ENCODE results near the gene LETMD1.
"Not testable (repeated sequence)": the region's sequence is repeated elsewhere in the genome, so short reads cannot be mapped to it uniquely, and the experiment has no call there.

The LETMD1 gene, protein sequence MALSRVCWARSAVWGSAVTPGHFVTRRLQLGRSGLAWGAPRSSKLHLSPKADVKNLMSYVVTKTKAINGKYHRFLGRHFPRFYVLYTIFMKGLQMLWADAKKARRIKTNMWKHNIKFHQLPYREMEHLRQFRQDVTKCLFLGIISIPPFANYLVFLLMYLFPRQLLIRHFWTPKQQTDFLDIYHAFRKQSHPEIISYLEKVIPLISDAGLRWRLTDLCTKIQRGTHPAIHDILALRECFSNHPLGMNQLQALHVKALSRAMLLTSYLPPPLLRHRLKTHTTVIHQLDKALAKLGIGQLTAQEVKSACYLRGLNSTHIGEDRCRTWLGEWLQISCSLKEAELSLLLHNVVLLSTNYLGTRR

DNA sequence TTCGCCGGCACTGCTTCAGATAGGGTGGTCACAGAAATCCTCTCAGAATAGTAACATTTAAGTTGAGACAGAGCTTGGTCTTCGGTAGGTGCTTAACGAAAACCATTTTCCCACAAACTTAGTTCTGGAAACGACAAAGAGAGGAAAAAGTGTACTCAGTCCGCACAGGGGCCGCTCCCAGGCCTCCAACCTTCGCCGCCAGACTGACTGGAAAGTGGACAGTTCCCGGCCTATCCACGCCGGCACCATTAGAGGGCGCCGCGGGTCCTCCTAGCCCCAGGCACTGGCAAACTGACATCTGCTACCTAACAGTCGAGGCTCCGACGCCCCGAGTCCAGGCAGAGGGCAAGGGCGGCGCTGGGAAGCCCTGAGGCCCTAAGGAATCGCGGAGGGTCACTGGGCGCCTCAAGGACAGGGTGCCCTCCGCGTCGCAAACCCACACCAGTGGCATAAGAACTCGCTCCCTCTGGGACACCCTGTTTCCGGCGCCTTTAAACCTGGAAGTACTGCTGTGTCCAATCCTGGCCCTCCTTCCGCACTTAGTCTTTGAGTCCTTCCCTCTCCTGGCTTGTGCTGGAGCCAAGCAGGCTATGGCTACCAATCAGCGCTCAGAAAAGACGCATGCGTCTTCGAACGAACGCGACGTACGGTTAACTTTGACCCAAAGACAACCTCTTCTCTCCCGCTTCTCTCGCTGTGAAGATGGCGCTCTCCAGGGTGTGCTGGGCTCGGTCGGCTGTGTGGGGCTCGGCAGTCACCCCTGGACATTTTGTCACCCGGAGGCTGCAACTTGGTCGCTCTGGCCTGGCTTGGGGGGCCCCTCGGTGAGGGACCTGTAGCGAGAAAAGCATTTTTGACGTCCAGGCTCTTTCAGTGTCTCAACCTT is at the start of gene LETMD1:
Gene LETMD1 (plus strand): TSS at position 673 of the 886 bp plus-strand sequence. CDS start 30 bp downstream, at position 703.
- DNase-seq, result peak; percentile 90

DNA sequence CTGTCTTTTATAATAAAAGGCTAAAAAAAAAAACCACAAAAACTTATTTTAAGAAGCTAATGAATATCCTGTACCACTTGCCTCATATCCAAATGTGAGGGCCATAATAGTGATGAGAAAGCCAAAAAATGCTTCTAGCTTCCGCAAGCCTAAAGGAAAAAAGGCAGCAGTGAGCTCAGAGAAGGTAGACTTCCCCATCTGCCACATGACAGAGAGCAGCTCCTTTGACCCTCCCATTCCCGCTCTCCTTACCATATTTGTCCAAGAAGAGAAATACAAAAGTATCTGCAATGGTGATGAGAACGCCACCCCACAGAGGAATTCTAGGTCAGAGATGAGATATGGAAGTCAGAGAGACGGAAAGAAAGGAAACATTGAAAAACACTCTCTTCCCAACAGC is 49.0 kb upstream of the LETMD1 start:
- DNase-seq, result no peak

GRCh38 chr12:51000245-51000644 is 47.9 kb upstream of the LETMD1 start:
- DNase-seq, result no peak

GRCh38 chr12:51001799-51002198 is 46.3 kb upstream of the LETMD1 start:
- no peak for DNase-seq

- no peak for DNase-seq
These were observed 43.6 kb upstream of the LETMD1 start for GRCh38 chr12:51004504-51004903.

- no peak for DNase-seq
These were observed 43.1 kb upstream of the LETMD1 start for GRCh38 chr12:51005030-51005429.

DNA sequence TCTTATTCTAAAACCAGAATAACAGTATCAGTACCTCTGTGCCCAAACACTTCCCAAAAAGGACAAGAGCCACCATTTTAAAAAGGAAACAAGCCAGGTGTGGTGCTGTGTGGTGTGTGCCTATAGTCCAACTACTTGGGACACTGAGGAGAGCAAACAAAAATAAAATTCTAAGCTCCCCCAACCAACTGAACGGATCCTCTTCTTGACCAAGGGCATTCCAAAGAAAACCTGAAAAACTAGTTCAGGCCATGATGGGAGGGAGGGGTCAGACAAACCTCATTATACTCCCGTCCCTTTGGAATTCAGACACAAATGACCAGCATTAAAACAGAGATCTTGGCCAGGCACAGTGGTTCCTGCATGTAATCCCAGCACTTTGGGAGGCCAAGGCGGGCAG is 42.5 kb upstream of the LETMD1 start:
- DNase-seq, result no peak

- no peak for DNase-seq
These were observed 39.6 kb upstream of the LETMD1 start for GRCh38 chr12:51008329-51009055.

DNA sequence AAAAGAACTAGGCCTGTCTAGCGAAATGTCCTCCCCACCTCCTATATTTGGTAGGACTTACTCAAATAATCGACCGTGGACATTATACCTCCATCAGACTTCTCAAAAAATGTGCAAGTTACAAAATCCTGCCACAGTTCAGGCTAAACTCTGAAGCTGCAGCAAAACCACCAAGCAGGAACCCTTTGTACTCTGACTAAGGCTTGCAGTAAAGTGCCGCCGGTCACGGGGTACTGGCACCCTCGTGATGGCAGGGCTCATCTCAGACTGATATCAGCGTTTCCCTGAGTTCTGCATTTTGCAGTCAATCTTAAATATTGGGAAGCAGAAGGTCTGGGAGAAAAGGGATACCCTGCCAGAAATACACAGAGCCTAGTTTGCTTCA is 39.1 kb upstream of the LETMD1 start:
- DNase-seq, result no peak

GRCh38 chr12:51011955-51012354 is 36.2 kb upstream of the LETMD1 start:
- no peak for DNase-seq

DNA sequence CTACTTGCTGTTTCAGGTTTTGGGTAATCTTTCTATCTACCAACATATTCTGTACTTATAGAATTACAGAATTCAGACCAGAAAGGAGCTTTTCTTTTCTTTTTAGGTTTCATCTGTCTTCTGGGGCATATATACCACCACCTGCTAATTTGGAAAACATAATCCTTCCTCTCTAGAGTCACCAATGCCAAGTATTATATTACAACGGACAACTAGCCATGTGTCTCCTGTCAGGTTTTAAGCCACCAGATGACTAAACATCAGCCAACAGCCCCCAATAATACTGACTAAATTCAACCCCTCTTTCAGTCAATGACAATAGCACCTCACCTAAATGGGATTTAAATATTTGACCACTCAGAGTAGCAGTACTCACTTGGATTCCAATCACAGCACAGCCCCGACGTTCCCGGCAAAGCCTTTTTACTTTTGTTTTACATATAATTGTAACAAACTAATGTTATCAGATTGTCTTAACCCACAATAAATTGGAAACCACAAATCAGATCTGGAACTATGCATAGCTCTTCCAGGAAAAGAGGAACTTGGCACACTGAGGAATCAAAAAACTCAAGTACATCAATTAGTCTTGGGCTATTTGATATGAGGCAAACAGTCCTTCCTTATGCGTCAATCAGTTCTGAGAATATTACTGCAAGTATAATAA is 35.4 kb upstream of the LETMD1 start:
- DNase-seq, result no peak

- DNase-seq, result no peak
These were observed 34.7 kb upstream of the LETMD1 start for GRCh38 chr12:51013441-51013840.

GRCh38 chr12:51014467-51014866 is 33.7 kb upstream of the LETMD1 start:
- DNase-seq, result not testable (repeated sequence)

DNA sequence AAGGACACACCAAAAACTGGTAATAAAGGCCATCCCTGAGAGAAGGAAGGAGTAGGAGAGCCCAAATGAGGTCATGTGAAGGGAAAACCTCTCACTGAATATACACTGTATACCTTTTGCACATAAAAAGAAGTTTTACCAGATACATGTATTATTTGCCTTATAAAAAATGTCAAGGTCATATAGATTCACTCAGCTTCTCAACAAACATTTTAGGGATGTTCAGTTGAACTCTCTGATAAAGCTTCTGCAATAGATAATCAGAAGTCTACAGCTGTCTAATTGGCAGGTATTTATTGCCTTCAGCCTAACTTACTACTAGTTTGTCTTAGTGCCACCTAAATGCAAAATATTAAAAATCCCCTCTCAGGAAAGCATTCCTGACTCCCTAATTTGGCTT is 30.7 kb upstream of the LETMD1 start:
- no peak for DNase-seq

DNA sequence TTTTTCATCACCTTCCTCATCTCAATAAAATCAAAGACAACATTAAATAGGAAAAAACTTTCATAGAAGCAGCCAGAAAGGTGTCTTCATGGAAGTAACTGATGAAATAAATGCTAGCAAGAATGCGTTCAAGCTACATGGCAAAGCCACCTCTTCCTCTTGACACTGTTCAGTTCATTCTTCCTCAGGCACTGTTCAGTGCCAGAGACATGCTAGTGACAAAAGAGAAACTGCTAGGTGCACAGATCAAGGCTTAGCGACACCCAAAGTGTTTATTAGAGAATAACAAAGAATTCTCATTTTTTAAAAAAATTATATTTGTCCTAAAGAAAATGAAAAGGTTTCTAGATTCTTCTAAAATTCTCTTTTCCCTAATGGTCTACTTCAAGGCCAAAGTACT is 29.2 kb upstream of the LETMD1 start:
- DNase-seq, result no peak

- no peak for DNase-seq
These were observed 28.2 kb upstream of the LETMD1 start for GRCh38 chr12:51019927-51020326.

DNA sequence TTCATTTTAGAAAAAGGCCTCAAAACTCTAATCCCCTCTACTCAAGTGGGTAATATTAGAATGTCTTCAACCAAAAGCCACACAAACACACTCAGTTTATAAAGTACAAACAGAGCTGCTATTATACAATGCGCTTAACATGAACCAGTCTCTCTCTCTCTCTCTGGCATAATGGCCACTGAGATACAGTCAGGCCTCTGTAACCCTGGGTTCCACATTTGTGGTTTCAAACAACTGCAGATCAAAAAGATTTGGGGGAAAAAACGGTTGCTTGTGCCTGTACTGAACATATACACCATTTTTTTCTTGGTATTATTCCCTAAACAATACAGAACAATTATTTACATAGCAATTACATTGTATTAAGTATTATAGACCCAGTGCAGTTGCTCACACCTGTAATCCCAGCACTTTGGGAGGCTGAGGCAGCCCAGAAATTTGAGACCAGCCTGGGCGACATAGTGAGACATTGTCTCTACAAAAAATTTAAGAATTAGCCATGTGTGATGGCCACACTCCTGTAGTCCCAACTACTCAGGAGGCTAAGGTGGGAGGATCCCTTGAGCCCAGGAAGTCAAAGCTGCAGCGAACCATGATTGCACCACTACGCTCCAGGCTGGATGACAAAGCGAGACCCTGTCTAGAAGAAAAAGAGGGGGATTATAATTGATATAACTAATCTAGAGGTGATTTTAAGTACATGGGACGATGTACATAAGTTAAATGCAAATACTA is 27.5 kb upstream of the LETMD1 start:
- no peak for DNase-seq

DNA sequence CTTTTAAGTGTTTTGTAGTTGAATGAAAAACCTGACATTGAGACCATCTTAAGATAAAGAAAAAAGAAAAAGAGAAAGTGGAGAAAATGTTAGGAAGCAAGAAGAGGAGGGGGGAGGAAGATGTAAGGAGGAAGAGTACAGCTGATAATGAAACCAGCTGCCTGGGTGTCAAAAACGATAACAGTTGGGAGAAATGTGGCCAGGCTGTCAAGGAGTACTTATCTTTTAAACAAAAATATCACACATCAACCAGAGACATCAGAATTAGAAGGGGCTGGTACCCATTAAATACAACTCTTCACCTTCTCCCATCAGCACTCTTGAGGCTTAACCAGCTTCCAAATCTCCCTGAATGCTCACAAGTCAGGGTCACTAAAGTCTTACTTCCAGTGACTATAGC is 26.4 kb upstream of the LETMD1 start:
- no peak for DNase-seq

DNA sequence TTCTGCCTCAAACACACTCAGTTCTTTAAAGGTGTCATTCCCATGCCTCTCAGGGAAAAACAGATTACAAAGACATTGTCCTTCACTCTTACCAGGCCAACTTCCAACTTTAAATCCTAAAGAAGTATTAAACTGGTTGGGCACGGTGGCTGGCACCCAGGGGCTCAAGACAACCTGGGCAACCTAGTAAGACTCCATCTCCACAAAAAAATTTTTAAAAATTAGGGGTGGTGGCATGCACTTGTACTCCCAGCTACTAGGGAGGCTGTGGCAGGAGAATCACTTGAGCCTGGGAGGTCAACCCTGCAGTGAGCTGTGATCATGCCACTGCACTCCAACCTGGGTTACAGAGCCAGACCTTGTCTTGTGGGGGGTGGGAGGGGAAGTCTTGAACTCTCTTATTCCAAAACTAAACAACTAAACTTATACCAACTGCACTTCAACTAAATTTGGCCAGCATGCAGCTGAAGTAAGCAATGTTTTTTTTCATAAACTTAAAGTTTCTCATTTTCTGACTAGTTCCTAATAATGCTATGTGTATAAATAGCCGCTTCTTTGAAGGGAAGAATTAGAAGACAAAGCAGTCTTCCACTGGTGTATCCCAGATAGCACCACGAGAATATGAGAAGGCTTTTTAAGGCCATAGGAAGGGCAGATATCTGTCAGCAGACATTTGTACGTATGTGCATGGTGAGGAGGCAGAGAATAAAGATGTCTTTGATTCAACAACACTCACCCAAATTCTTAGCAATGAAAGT is 24.3 kb upstream of the LETMD1 start:
- no peak for DNase-seq

DNA sequence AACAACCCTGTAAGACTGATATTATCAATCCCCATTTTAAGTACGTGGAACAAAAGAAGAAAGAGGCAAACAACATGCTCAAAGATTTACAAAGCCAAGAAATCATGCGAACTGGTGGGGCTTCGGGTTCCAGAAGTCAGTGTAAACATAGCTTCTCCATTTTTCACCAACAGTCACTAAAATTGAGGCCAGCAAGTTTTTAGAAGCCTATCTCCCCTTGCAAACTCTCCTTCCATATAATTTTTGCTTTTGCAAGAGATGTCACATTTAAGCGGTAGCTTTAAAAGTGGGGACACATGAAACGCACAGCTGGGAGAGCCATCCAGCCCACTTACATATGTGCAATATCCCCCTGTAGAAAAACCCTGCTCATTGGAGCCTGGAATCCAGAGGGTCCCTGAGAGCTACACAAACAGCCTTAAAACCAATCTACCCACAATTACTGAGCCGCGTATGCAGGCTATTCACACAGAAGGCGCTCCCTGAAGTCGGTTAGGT is 22.7 kb upstream of the LETMD1 start:
- DNase-seq, result peak; percentile 40
